A673 (cell line): ENCODE measurements around the gene TM4SF1. TPM values are rescaled to one million over a fixed set of nuclear protein-coding genes. Genes with fewer than 3 reads are reported as not detected.

ENCODE experiments used
- BruUV-seq: library from RNA; stranded (reverse); fragments of 400-500 nt; replicated peaks from 2 replicates; lab custom pipeline; 2021; lab: Mats Ljungman, UMichigan
- CTCF ChIA-PET: fragments of 300-600 bp; sonication (Branson Sonifier 250); formaldehyde crosslinking; loops from one replicate; lab custom pipeline; 2022; ENCODE audit warnings: antibody characterized with exemption; lab: Charles Lee
- POLR2A ChIA-PET: fragments of 300-600 bp; sonication (Branson Sonifier 250); formaldehyde crosslinking; loops from one replicate; lab custom pipeline; 2022; ENCODE audit warnings: antibody characterized with exemption; ENCODE audit not compliant: low non-redundant PET; lab: Charles Lee
- DNase-seq: peaks from one replicate; pipeline ENCODE4 v3.0.0-alpha.2; 2015; ENCODE audit warnings: low spot score
- H3K27ac ChIP-seq: fragments of 200-600 bp; sonication (generic); 2 replicates; pipeline ENCODE4 v1.5.1; 2016; ENCODE audit warnings: mixed run types, low read depth, mild to moderate bottlenecking, mixed read lengths, antibody characterized with exemption, low read length; ENCODE audit not compliant: poor library complexity, severe bottlenecking
- H3K27me3 ChIP-seq: fragments of 200-600 bp; sonication (generic); replicated peaks from 2 replicates; pipeline ENCODE4 v1.6.1; 2017; ENCODE audit warnings: mixed run types, low read depth, mild to moderate bottlenecking, mixed read lengths, antibody characterized with exemption, low read length; ENCODE audit not compliant: insufficient read depth, poor library complexity
- H3K36me3 ChIP-seq: fragments of 200-600 bp; sonication (generic); 2 replicates; pipeline ENCODE4 v1.6.1; 2016; ENCODE audit warnings: mixed run types, mild to moderate bottlenecking, mixed read lengths, antibody characterized with exemption, low read length; ENCODE audit not compliant: insufficient read depth, poor library complexity, severe bottlenecking
- H3K4me1 ChIP-seq: fragments of 200-600 bp; sonication (generic); 2 replicates; pipeline ENCODE4 v1.6.1; 2017; ENCODE audit warnings: mixed run types, mild to moderate bottlenecking, mixed read lengths, antibody characterized with exemption, low read length; ENCODE audit not compliant: insufficient read depth, poor library complexity, severe bottlenecking
- H3K4me3 ChIP-seq: fragments of 200-600 bp; sonication (generic); 2 replicates; pipeline ENCODE4 v1.5.1; 2016; ENCODE audit warnings: low read depth, mixed run types, mild to moderate bottlenecking, mixed read lengths, low read length; ENCODE audit not compliant: poor library complexity, severe bottlenecking
- H3K9me3 ChIP-seq: fragments of 200-600 bp; sonication (generic); 2 replicates; pipeline ENCODE4 v1.6.1; 2016; ENCODE audit warnings: mixed run types, low read depth, mild to moderate bottlenecking, mixed read lengths, antibody characterized with exemption, low read length; ENCODE audit not compliant: poor library complexity, severe bottlenecking
- EZH2 ChIP-seq: fragments of 200-600 bp; sonication (generic); IDR thresholded peaks from 2 replicates; pipeline ENCODE4 v1.6.1; 2017; ENCODE audit warnings: borderline replicate concordance, low read depth, mild to moderate bottlenecking, mixed read lengths, antibody characterized with exemption, low read length; ENCODE audit not compliant: poor library complexity, severe bottlenecking
- intact Hi-C: fragments of 100-400 bp; cut with micrococcal nuclease; formaldehyde crosslinking; loops from one replicate; pipeline ENCODE4 v1.10.0; 2022; ENCODE audit not compliant: unreplicated experiment
- total RNA-seq: library from RNA; stranded (reverse); gene quantifications from 2 replicates; pipeline ENCODE4 v1.2.3, GENCODE V29; 2021
- TF ChIP-seq, protein P1 (sequence below): fragments of 300-800, 200-600 bp; sonication (generic); conservative IDR thresholded peaks from 2 replicates; pipeline ENCODE4 v1.5.1; 2017; ENCODE audit warnings: low read depth, mild to moderate bottlenecking, antibody characterized with exemption, low read length, moderate library complexity, mixed read lengths

The TM4SF1 gene
- total RNA-seq, 1 experiment from 2014 or later = 0.28 TPM

DNA sequence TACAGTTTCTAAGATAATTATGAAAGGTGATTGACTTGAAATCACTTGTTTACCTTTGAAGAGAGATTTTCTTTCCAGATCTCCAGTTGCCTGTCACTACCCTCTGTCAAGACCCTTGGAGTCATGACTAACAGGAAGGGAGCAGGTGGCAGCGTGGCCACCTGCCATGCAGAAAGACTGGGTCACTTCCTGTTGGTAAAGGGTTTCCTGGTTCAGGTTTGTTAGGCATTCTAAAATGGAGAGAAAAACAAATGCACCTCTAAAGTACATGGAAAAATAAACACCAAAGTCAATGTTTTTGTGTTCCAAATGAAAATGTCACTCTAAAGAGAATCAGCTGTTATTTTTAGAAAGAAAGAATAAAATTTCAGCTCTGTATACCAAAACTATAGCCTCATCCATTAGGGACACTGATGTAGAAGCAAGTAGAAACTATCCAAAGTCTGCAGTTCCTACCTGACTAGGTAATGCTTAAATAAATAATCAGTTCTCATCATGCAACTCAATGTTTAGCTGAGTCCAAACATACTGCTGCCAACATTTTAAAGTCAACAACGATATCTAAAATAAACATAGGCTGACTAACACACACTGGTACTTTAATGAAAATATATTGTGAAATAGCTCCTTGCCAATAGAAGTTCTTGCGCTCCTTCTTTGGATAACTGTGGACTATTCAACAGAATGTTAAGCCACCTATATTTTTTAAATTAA is 23.9 kb upstream of the TM4SF1 start:
- no peak for TF ChIP-seq EZH2
- TF ChIP-seq, protein P1, sequence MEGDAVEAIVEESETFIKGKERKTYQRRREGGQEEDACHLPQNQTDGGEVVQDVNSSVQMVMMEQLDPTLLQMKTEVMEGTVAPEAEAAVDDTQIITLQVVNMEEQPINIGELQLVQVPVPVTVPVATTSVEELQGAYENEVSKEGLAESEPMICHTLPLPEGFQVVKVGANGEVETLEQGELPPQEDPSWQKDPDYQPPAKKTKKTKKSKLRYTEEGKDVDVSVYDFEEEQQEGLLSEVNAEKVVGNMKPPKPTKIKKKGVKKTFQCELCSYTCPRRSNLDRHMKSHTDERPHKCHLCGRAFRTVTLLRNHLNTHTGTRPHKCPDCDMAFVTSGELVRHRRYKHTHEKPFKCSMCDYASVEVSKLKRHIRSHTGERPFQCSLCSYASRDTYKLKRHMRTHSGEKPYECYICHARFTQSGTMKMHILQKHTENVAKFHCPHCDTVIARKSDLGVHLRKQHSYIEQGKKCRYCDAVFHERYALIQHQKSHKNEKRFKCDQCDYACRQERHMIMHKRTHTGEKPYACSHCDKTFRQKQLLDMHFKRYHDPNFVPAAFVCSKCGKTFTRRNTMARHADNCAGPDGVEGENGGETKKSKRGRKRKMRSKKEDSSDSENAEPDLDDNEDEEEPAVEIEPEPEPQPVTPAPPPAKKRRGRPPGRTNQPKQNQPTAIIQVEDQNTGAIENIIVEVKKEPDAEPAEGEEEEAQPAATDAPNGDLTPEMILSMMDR = no peak
- Histone ChIP-seq H3K4me1 (no peaks in the 10 kb centered on the region), H3K36me3 (no peaks in the 10 kb centered on the region), H3K4me3 (no peak overlapping the region), H3K27ac (no peak overlapping the region), H3K9me3 (no peaks in the 10 kb centered on the region), H3K27me3 (peaks cover 4% of the 10 kb centered on the region)
- no peak for DNase-seq
- intact Hi-C loops = no loop called here
- no TSS peak for BruUV-seq
- POLR2A ChIA-PET = no interaction called here
- CTCF ChIA-PET = no interaction called here

DNA sequence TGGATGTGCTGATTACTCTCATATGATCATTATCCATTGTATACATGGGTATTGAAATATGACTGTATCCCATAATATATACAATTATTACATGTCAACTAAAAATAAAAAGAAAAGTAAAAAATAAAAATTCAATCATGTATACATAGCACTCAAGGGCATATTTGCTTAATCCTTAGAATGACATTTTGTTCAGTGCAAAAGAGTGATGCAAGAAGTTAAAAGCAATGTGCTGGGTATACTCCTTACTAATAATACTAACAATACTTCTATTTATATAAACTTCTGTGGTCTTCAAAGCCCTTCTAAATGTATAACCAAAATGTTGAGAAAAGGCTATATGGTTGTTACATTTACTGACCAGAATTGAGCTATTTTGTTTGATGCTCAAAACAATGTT is 23.2 kb upstream of the TM4SF1 start:
- no peak for DNase-seq
- intact Hi-C loops = no loop called here
- Histone ChIP-seq H3K27ac (no peak overlapping the region), H3K36me3 (no peaks in the 10 kb centered on the region), H3K9me3 (no peaks in the 10 kb centered on the region), H3K4me1 (no peaks in the 10 kb centered on the region), H3K27me3 (no peaks in the 10 kb centered on the region), H3K4me3 (no peak overlapping the region)
- BruUV-seq = no TSS peak
- ChIA-PET CTCF (no interaction called here), POLR2A (no interaction called here)
- TF ChIP-seq, protein P1 = no peak
- no peak for TF ChIP-seq EZH2

DNA sequence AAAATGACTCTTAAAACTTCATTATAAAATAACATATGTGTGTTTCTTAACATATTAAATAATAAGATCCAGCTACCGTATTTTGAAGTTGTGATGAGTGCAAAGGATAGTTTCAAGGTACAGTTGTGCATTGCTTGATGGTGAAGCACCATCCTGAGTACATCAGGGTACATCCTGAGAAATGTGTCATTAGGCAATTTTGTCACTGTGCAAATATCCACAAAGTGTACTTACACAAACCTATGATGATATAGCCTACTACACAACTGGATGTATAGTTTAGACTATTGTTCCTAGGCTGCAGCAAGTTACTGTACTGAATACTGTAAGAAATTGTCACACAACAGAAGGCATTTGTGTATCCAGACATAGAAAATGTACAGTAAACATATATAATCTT is 20.8 kb upstream of the TM4SF1 start:
- ChIA-PET CTCF (no interaction called here), POLR2A (no interaction called here)
- DNase-seq = no peak
- Histone ChIP-seq H3K4me1 (peaks cover 5% of the 10 kb centered on the region), H3K27ac (no peak overlapping the region), H3K4me3 (no peak overlapping the region), H3K9me3 (no peaks in the 10 kb centered on the region), H3K27me3 (no peaks in the 10 kb centered on the region), H3K36me3 (no peaks in the 10 kb centered on the region)
- intact Hi-C loops = loop anchor here (5.0 kb wide), 1 partner anchor 74 kb away; the partner anchor contains the start of gene TM4SF4
- TF ChIP-seq EZH2 = no peak
- TF ChIP-seq, protein P1 = no peak
- no TSS peak for BruUV-seq
